ENCODE results near the gene SLC37A4.
"Not testable (repeated sequence)": the region's sequence is repeated elsewhere in the genome, so short reads cannot be mapped to it uniquely, and the experiment has no call there.

The SLC37A4 gene

GRCh38 chr11:119041821-119042514, 11.3 kb upstream of the SLC37A4 start:
- no peak for DNase-seq

- DNase-seq, result not testable (repeated sequence)
Measured at GRCh38 chr11:119039471-119039870, 8.8 kb upstream of the SLC37A4 start.

GRCh38 chr11:119038884-119039283, 8.2 kb upstream of the SLC37A4 start:
- DNase-seq, result no peak

- DNase-seq, result no peak
Measured at GRCh38 chr11:119034813-119035212, 4.1 kb upstream of the SLC37A4 start.

- not testable (repeated sequence) for DNase-seq
Measured at GRCh38 chr11:119033421-119033820, 2.7 kb upstream of the SLC37A4 start.

- DNase-seq, result no peak
Measured at GRCh38 chr11:119031912-119032280, 1.2 kb upstream of the SLC37A4 start.

- DNase-seq, result peak in 1 of 4 experiments; percentile 30
Measured at GRCh38 chr11:119030029-119030328, 698 bp downstream of the SLC37A4 start.

GRCh38 chr11:119029340-119030028, 1.2 kb downstream of the SLC37A4 start:
- DNase-seq, result no peak

- DNase-seq, result no peak
Measured at GRCh38 chr11:119029069-119029339, 1.7 kb downstream of the SLC37A4 start.

GRCh38 chr11:119028346-119029068, 2.2 kb downstream of the SLC37A4 start:
- DNase-seq, result no peak

GRCh38 chr11:119027561-119028345, 2.9 kb downstream of the SLC37A4 start:
- DNase-seq, result no peak

GRCh38 chr11:119026970-119027369, 3.7 kb downstream of the SLC37A4 start:
- no peak for DNase-seq

GRCh38 chr11:119025978-119026766, 4.5 kb downstream of the SLC37A4 start:
- DNase-seq, result no peak

- no peak for DNase-seq
Measured at GRCh38 chr11:119025541-119025940, 5.1 kb downstream of the SLC37A4 start.

- no peak for DNase-seq
Measured at GRCh38 chr11:119025099-119025473, 5.6 kb downstream of the SLC37A4 start.

GRCh38 chr11:119024430-119025098, 6.1 kb downstream of the SLC37A4 start:
- no peak for DNase-seq

GRCh38 chr11:119023741-119024140, 6.9 kb downstream of the SLC37A4 start:
- no peak for DNase-seq

GRCh38 chr11:119021631-119022030, 9.0 kb downstream of the SLC37A4 start:
- DNase-seq, result no peak

- DNase-seq, result no peak
Measured at GRCh38 chr11:119019996-119020395, 10.7 kb downstream of the SLC37A4 start.

GRCh38 chr11:119018074-119018938, 12.4 kb downstream of the SLC37A4 start, which contains the start of the genes RPS25 and TRAPPC4:
RPS25 (minus strand) TSS chr11:119018343; CDS start chr11:119018284, 59 bp downstream.
TRAPPC4 (plus strand) TSS chr11:119018766; CDS start chr11:119018796, 30 bp downstream.
- DNase-seq, result peak; percentile 83 to 95 (median 90)

GRCh38 chr11:119017377-119017776, 13.3 kb downstream of the SLC37A4 start:
- not testable (repeated sequence) for DNase-seq
